ENCODE data around the gene HAPSTR1.

GRCh38 chr16:9090960-9091866, at the start of gene HAPSTR1:
- TF ChIP-seq CTCF (IDR thresholded peaks at IDR 0.05; ENCODE audit: poor library complexity) (no peak), EZH2 (IDR thresholded peaks at IDR 0.05; ENCODE audit: borderline replicate concordance) (no peak)
